ENCODE data around the gene LGR6.

LGR6 gene

DNA sequence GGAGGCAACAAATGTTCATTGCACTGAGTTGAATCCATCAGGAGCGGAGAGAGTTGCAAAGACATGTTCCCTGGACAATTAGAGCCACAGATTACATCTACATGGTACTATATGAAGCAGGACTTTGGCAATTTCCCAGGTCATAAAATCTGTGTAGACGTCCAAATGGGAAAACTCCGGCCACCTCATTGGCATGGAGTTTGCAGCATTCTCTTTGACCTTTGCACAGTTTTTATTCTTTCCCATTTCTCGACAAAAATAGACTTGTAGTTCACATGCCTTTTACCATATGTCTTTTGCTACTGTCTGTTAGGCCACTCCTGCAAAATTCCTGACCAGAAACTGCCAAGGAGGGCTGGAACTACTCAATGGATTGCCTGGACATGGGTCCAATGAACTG, 100.0 kb downstream of the LGR6 start:
- no peak for DNase-seq

DNA sequence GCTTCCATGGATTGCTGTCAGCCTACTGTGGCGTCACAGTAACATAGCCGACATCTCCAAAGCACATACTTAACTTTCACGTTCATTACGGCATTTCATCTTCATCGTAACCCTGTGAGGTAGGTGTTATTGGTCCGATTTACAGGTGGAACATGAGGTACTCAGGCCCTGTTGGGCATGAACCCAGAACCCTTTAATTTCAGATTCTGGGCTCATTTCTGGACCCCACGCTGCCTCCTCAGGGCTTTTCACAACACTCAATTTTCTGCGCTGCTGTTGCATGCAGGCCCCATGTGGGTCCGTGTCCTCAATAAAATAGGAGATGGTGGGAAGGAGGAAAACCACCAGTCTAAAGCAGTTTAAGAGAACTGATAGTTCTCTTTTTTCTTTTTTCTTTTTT, 108.6 kb downstream of the LGR6 start:
- DNase-seq, result no peak

DNA sequence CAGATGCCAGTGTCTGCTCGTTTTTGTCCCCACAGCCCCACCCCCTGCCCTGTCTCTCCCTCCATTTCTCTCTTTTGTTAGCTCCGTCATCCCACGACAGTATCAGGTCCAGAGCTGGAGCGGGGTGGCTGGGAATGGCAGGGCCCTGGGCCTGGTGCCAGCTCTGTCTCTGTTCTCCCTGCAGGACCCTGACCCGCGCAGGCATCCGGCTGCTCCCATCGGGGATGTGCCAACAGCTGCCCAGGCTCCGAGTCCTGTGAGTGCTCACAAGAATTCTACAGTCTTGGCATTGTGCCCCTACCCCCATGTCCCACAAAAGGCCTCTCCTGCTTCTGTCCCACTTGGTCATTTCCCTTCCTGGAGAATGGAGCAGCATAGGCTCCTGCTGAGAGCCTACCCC, 110.8 kb downstream of the LGR6 start:
- no peak for DNase-seq

DNA sequence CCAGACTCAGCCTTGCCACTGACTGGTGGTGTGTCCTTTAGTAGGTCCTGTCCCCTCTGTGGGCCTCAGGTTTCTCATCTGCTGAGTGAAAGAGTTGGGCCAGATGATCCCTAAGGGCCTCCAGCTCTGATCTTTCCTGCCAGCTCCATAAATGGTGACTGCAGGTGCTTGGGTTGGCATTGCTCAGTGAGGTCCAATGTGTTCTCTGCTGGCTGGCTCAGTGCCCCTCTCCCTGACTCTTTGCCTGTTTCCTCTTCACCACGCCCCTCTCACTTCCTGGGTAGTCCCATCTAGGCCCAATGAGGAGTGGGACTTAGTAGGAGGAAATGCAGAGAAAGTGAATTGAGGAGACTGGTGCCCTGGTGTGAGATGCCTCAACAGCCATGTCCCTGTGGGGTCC, 111.6 kb downstream of the LGR6 start:
- DNase-seq, result no peak

DNA sequence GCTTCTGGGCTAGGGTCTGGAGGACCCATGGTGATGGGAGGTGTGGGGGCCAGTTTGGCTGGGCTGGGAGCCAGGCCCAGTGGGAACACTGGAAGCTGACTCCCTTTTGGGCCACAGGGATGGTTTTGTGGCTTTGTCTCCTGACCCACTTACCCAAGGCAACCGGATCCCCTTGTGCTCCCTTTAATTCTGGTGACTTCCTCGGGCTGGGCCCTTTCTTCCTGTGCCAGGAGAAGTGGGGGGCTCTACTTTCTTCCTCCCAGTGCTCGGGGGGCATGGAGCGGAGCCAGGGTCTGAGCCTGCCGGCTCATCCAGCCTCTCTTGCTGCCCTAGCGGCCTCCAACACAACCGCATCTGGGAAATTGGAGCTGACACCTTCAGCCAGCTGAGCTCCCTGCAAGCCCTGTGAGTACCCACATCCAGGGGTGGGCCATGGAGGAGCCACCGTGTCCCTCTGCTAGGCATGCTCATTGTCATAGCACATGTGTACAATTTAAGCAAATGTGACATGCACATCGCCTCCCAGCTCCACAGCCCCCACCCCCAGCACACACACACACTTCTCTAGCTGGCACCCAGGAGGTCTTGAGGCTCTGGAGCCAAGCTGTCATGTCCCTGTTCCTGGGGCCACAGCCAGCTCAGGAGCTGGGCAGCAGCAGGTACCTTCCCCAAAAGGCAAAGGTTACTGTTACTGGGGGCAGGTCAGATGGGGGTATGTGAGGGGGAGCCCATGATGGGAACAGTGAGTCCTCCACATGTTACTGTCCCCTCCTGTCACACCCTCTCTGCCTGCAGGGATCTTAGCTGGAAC, 113.1 kb downstream of the LGR6 start:
- DNase-seq, result no peak

DNA sequence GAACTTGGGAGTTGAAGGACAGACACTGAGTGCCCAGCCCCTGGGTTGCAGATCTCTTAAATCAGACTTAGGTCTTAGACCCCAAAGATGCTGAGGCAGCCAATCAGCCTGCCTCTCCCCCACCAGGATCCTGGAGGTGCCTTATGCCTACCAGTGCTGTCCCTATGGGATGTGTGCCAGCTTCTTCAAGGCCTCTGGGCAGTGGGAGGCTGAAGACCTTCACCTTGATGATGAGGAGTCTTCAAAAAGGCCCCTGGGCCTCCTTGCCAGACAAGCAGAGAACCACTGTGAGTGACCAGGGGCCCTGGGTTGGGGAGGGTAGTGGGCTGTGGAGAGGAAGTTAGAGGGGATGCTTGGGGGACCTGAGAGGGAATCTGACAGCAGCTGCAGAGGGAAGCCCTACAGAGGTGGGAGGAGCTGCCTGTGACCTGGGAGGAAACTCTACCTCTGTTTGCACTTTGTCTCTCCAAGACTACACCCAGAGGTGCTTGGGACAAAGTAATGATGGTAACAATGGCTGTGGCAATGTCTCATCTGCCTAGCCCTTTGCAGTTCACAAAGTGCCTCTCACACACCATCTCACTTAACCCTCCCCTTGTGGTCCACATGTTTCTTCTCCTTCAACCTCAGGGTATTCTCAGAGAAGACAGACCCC, 116.6 kb downstream of the LGR6 start:
- no peak for DNase-seq

DNA sequence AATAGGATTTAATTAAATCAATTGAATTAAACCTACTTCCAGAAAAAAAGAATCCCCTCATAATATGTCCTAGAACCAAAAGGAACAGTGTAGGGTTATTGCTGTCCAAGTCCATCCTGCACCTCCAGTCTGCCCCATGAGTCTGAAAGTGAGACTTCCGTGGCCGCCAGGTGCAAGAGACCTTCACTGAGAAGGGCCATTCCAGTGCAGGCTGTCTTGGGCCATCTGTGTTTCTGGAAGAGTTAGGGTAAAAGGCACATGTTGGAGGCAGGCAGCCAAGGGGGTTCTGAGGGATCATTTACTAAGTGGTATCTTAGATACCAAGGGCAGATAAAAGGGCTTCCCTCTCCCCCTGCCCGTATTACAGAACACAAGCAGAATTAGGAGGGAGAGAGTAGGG, 117.1 kb downstream of the LGR6 start:
- DNase-seq, result no peak

DNA sequence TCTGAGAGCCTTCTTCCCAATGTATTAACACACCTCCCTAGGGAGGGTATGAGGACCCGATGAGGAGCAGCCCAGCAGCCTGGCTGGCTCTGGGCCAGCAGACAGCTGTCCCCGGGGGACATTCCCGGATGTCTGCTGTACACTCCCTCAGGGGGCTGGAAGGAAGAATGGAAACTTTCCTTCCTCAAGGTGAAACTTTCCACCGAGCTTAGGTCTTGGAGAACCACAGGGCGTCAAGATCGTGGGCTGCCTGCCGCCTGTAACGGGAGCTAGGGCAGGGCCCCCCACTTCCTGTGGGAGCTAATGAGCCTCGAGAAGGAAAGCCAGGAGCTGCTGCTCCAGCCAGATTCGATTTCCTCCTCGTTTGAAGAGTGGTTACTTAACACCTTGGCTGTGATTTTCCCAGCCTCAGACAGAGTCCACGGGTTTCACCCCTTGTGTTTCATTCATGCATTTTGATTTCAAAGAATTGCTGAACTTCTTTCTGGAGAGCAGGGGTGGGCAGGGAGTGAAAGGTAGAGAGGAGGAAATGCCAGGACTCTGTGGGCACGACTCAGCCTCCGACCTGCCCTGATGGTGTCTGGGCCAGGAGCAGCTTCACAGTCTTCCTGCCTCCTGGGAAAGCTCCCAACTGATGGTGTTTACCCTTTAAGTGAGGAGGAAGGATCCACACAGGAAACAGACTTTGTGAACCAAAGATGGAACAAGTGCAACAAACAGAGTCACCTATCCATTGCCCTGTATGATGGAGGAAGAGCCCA, 118.5 kb downstream of the LGR6 start:
- no peak for DNase-seq

DNA sequence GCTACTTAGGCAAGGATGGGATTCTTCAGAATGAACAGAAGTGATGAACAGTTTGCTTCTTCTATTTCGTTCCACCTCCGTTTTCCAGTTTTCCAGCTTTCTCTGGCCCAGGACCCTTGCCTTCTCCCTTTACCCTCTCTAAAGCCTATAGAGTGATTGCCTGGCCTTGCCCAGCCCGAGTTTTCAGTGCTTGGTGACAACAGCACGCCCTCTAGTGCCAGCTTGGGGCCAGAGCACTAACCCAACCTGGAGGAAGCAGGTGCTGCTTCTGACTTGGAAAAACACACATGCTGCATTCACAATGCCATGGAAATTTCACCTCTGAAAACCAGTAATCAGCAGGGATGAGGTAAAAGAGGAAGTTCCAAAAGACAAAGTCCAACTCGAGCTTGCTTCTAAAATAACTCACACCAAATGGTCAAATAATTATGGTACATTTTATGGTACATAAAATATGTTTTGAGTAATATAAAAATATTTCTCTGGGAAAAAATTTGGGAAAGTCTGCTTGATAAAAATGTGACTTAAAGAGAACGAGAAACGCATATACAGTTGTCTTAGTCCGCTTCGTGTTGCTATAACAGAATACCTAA, 122.1 kb downstream of the LGR6 start:
- peak; percentile 90 for DNase-seq

DNA sequence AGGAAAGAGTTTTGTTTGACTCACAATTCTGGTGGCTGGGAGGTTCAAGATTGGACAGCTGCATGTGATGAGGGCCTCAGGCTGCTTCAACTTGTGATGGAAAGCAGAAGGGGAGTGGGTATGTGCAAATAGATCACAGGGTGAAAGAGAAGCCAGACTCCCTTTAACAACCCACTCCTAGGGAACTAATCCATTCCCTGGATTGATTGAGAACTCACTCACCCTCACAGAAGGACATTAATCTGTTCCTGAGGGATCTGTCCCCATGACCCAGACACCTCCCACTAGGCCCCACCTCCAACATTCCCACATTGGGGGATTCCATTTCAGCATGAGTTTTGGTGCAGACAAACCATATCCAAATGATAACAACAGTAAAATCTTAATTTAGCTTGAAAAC, 122.6 kb downstream of the LGR6 start:
- no peak for DNase-seq

DNA sequence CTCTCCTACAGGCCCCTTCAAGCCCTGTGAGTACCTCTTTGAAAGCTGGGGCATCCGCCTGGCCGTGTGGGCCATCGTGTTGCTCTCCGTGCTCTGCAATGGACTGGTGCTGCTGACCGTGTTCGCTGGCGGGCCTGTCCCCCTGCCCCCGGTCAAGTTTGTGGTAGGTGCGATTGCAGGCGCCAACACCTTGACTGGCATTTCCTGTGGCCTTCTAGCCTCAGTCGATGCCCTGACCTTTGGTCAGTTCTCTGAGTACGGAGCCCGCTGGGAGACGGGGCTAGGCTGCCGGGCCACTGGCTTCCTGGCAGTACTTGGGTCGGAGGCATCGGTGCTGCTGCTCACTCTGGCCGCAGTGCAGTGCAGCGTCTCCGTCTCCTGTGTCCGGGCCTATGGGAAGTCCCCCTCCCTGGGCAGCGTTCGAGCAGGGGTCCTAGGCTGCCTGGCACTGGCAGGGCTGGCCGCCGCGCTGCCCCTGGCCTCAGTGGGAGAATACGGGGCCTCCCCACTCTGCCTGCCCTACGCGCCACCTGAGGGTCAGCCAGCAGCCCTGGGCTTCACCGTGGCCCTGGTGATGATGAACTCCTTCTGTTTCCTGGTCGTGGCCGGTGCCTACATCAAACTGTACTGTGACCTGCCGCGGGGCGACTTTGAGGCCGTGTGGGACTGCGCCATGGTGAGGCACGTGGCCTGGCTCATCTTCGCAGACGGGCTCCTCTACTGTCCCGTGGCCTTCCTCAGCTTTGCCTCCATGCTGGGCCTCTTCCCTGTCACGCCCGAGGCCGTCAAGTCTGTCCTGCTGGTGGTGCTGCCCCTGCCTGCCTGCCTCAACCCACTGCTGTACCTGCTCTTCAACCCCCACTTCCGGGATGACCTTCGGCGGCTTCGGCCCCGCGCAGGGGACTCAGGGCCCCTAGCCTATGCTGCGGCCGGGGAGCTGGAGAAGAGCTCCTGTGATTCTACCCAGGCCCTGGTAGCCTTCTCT, 124.6 kb downstream of the LGR6 start:
- DNase-seq, result peak; percentile 55

DNA sequence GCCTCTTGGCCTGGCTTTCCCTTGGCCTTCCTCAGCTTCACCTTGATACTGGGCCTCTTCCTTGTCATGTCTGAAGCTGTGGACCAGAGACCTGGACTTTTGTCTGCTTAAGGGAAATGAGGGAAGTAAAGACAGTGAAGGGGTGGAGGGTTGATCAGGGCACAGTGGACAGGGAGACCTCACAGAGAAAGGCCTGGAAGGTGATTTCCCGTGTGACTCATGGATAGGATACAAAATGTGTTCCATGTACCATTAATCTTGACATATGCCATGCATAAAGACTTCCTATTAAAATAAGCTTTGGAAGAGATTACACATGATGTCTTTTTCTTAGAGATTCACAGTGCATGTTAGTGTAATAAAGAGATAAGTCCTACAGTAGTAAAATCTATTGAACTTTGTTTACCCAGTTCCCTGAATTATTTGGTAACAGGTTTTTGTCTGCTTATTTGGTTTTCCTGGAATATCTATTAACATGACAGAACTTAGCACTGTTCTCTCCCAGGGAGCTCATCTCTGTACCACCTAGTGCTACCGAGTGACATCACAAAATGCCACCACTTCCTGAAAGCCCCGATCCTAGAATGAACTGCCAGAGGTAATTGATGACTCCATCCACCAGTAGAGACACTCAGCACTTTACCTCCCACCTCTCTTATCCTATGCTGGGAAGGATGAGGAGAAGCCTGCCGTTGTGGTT, 125.9 kb downstream of the LGR6 start:
- DNase-seq, result no peak

DNA sequence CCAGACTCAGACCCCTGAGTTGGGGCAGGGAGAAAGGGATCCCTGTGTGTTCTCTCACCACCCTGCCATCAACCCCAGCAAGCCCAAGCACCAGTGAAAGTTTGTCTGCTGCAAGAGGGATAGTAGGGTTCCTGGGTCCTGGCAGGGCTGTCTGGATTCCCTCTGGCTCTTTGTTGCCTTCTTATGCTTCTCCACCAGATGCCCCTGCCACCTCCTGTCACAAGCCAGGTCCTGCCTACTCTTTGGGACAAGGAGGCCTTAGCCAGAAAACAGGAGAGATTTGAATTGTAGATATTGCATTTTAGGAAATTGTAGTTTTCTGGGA, 126.4 kb downstream of the LGR6 start:
- DNase-seq, result peak; percentile 31

DNA sequence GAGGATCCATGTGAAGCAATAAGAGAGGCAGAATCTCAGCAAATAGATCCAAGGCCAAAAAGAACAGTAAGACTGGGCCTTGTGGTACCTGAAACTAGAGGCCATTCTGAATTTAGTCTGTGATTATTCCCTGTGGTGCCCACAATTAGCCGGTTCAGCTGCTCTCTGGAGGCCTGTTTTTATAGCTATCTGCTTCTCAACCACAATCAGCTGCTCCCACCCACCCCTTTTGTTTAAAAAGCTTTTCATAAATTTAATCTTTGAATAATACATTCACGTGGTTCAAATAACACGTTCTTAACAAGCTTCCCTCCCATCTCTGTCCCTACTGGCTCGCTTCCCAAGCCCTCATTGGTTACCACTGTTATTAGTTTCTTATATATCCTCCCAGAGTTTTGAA, 130.1 kb downstream of the LGR6 start:
- DNase-seq, result no peak

DNA sequence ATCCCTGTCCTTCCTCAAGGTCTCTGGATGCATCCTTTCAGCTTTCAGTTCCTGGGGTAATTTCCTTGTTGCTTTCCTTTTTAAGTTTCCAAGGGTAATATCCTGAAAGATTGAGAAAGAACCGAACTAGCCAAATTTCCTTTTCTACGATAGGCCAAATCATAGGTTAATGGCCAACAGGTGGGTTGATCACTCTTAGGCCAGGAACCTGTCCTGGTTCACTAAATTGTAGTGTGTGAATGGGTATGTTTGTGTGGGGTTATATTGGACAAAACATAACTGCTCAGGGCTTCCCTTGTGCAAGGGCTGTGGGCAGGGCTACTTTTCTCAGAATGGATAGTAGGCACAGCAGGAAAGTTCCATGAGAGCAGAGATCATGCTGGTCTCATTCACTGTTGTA, 131.0 kb downstream of the LGR6 start:
- no peak for DNase-seq

DNA sequence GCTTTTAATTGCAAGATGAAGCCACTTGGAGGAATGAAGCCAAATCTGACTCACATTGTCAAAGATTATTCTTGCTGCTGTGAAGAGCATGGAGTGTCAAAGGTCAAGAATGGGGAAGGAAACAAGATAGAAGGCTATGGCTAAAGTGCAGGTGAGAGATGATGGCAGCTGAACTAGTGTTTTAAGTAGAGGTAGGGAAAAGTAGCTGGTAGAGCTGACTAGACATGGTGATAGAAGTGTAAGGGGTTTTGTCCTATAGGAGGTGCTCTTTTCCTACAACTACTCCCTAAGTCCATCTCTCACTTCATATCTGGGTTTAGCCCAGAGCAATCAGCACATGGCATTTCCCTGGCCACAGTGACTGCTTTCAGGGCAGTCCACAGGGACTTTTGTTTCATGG, 136.3 kb downstream of the LGR6 start:
- no peak for DNase-seq

DNA sequence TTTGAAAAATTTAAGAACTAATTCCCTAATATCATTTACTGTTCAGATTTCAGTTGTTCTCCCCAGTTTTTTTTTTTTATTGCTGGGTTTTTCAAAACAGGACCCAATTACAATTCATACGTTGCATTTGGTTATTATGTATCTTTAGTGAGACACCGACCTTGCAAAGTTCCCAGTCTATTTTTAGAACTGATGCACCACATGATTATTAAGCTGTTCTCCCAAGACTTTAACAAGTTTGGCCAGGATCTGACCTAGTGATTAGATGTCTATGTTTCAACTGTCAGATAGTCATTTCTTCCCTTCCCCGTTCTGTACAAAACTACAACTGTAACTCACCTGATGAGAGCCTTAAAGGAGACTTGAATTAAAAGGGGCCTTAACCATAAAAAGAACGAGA, 140.3 kb downstream of the LGR6 start:
- DNase-seq, result no peak

DNA sequence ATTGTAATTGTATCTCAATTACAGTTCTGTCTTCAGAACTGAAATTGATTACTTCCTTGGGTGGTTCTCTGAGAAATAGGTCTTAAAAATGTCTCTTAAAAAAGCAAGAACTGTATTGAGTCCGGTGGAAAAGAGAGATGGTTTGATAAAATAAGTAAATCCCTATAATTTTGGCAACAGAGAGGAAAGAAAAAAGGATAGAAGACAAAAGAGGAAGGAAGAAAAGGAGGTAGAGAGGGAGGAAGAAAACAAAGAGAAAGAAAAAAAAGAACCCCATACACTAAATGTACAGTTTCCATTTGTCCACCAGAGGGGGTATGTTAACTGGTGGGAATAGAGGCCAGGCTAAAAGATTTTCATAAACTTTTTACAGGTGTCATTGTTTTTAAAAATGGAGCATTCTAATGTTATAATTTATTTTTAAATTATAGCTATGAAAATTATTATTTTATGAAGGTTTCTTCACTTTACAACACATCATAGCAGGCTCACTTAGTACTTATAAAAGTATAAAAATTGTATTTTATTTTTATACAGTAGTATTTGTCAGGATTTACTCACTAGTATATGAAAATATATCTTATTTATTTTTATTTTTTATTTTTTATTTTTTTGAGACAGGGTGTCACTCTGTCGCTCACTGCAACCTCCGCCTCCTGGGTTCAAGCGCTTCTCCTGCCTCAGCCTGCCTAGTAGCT, 150.2 kb downstream of the LGR6 start:
- no peak for DNase-seq

DNA sequence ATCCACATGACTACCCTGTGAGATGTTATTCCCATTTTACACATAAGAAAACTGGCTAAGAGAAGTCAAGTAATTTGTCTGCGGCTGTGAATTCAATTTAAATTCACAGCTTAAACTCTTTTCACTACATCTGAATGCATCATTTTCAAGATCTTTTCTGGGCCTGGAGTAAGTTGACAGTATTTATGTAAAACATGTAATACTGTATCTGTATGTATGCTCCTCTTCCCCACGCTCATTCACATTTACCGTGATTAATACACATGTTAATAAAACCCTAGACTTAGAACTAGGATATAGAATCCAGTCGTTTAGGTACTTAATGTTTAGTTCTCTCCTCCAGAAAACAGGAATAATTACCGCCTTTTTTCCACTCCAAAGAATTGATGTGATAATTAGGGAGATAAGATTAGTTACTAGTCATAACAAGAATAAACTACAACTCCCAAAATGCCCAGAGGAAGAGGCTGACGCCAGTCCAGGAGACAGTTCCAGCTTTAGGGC, 154.5 kb downstream of the LGR6 start:
- no peak for DNase-seq

DNA sequence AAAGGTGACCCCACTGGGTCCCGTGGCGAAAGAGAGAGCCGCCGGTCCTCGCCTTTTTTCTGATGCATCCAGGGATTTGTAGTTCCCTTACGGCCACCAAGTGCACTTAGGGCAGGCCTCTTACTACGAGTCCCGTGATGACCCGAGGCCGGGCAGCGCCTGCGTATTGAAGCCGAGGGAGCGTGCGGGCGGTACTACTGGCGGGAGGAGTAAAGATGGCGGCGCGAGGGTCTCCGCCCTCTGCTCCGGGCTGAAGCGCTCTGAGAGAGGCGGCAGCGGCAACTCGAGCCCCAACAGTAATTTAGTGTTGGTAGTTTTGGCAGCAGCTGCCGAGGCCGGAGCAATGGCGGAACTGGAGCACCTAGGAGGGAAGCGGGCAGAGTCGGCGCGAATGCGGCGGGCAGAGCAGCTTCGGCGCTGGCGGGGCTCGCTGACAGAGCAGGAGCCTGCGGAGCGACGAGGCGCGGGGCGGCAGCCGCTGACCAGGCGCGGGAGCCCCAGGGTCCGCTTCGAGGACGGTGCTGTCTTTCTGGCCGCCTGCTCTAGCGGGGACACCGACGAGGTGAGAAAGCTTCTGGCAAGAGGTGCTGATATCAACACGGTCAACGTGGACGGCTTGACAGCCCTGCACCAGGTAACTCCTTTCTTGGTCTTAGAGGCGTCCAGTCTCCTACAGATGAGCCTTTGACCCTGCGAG, 155.1 kb downstream of the LGR6 start, which contains the start of gene PPP1R12B:
Gene PPP1R12B, plus strand, starts transcription at position 191 of the 697 bp plus-strand sequence. Its CDS starts 153 bp downstream, at position 344.
- peak; percentile 99 for DNase-seq
